HG02852 (cell line): Measurements from ENCODE around the gene NEDD9.

Source experiments
- ATAC-seq: cut with Tn5 transposase; IDR thresholded peaks from one replicate; pipeline ENCODE4 v1.9.1; 2021; ENCODE audit warnings: mild to moderate bottlenecking, moderate library complexity; ENCODE audit not compliant: unreplicated experiment

The NEDD9 gene

GRCh38 chr6:11183761-11184362, 48.6 kb downstream of the NEDD9 start:
- ATAC-seq: no peak

DNA sequence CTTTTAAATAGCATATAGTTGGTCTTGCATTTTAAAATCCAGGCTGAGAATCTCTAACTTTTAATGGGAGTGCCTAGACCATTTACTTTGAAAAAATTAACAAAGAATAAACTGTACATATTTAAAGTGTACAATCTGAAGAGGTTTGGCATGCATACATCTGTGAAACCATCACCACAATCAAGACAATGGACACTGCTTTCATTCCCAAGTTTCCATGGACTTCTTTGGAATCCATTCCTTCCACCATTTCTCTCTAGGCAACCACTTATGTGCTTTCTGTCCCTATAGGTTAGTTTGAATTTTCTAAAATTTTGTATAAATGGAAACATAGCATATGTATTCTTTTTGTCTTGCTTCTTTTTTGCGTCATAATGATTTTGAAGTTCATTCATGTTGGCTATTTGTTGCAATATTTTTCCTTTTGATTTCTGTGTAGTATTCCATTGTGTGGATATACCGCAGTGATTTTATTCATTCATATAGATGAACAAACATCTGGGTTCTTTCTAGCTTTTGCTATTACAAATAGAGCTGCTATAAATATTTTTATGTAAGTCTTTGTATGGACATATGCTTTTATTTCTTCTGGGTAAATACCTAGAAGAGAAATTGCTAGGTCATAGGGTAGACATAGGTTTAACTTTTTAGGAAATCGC, 50.9 kb downstream of the NEDD9 start:
- ATAC-seq: no peak

GRCh38 chr6:11179419-11180202, 52.9 kb downstream of the NEDD9 start:
- no peak for ATAC-seq

GRCh38 chr6:11179088-11179418, 53.4 kb downstream of the NEDD9 start:
- no peak for ATAC-seq

- no peak for ATAC-seq
Measured at GRCh38 chr6:11177271-11177670, 55.2 kb downstream of the NEDD9 start.

GRCh38 chr6:11174242-11174611, 58.2 kb downstream of the NEDD9 start:
- no peak for ATAC-seq

DNA sequence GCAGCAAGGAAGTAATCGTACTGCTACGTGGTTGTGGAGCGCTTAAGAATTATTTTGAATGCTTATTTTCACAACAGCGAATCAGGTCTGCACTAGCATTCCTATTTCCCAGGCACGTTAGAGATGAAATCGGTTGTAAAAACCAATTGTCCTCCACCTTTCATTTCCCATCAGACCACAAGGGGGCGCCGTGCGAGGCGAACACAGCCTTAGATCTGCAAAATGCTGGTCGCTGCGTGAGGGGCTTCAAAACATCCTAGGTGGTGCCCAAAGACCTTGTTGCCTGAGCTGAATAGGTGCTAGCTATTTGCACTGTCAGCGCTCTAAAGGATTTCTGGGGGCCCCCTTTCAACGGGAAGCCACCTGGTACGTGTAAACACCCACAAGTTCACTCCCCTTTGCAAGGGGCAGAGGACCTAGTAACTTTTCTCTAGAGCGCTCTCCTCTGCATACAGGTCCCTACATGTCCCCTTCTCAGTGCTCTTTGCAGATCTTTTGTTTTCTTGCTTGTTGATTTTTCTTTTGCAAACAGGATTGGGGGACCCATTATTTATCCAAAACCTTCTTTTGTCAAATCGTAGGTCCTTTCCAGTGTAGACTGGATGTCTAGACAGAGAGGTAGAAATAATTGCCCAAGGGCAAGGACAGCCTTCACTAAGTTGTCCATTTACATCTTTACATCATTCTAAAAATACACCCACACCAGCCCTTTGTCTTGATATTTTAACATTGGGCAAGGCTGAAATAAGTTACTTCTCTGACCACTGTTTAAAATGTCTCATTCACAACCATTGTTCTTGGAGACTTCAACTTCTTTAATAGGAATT, 59.8 kb downstream of the NEDD9 start:
- ATAC-seq: peak; percentile 51

DNA sequence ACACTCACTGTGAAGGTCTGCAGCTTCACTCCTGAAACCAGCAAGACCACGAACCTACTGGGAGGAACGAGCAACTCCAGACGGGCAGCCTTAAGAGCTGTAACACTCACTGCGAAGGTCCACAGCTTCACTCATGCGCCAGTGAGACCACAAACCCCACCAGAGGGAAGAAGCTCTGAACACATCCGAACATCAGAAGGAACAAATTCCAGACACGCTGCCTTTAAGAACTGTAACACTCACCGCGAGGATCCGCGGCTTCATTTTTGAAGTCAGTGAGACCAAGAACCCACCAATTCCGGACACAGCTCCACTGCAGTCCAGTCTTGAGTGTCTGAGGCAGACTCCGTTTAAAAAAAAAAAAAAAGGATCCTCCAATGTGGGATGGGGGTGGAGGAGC, 60.5 kb downstream of the NEDD9 start:
- no peak for ATAC-seq

DNA sequence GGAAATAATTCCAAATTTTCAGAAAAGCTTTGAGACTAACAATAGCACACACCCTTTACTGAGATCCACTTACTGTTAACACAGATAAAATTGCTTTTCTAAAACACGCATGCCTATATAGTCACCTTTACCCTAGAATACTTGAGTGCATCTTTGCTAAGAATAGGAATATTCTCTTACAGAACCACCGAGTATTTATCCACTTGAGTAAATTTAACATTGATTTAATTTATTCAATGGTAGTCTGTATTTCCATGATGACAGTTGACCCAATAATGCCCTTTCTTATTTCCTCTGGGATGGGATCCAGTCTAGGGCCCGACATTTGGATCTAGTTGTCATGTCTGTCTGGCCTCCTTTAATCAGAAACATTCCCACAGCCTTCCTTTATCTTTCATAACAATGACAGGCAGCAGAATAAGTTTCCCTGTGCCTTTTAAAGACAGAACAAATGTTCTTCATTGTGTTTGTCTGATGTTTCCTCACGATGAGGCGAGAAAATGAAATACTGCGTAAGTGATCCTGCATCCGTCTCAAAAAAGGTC, 64.3 kb downstream of the NEDD9 start:
- ATAC-seq: no peak

DNA sequence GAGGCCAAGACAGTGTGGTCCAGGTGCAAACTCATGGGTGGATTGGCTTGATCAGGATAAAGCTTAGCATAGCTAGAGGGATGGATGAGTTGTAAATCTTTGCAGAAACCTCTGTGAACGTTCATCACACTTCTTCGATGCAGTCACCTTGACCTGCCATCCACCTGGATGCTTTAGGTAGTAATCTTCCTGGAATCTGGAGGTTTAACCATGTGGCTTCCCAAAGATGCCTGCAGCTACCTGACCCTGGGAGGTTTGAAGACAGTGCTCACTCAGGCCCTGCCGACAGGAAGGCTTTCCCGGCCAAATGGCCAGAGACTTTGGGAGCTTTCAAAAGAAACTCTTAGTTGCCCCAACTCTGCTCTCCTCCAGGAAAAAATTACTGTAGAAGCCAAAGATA, 65.5 kb downstream of the NEDD9 start:
- ATAC-seq: no peak

- no peak for ATAC-seq
Measured at GRCh38 chr6:11164717-11165646, 67.5 kb downstream of the NEDD9 start.

GRCh38 chr6:11163932-11164331, 68.5 kb downstream of the NEDD9 start:
- ATAC-seq: no peak

GRCh38 chr6:11162262-11162661, 70.2 kb downstream of the NEDD9 start:
- ATAC-seq: no peak

GRCh38 chr6:11161031-11161956, 71.2 kb downstream of the NEDD9 start:
- ATAC-seq: no peak

DNA sequence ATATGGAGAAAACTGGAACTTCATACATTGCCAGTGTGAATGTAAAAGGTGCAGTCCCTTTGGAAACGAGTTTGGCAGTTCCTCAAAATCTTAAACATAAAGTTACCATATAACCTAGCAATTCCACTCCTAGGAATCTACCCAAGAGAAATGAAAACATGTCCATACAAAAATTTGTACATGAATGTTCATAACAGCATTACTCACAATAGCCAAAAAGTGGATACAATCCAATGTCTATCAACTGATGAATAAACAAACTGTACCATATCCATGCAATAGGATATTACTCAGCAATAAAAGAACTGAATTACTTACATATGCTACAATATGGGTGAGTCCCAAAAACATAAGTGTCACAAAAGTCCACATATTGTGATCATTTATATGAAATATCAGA, 72.3 kb downstream of the NEDD9 start:
- ATAC-seq: no peak

DNA sequence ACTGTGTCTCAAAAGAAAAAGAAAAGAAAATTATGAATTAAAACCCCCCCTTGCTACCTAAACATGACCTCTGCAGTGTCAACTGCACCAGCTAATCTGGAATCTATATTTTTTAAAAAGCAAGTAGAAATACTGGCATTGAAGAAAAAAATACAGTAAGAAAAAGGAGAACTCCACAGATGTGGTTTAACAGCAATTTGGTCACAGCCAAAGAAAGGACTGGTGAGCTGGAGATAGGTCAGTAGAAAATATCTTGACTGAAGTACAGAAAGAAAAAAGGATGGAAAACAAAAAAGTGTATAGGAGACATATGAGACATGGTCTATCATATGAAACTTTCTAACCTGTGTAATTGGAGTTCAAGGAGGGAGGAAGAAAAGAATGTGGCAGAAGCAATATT, 76.9 kb downstream of the NEDD9 start:
- ATAC-seq: no peak

DNA sequence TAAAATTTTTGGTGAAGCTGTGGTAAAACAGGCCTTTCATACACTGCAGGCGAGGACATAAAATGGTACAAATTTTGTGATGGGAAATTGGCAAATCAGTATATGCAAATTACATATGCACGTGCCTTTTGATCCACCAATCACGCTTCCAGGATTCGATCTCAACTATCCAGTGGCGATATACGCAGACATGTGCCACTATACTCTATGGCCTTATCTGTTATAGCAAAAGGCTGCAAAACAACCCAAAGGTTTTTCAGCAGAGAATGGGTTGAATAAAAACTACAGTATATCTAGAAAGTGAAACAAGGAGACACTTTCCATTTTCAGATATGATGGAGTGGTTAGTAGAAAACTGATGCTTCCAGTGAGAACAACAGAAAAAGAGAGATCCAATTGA, 79.0 kb downstream of the NEDD9 start:
- no peak for ATAC-seq

GRCh38 chr6:11152581-11152980, 79.9 kb downstream of the NEDD9 start:
- no peak for ATAC-seq

DNA sequence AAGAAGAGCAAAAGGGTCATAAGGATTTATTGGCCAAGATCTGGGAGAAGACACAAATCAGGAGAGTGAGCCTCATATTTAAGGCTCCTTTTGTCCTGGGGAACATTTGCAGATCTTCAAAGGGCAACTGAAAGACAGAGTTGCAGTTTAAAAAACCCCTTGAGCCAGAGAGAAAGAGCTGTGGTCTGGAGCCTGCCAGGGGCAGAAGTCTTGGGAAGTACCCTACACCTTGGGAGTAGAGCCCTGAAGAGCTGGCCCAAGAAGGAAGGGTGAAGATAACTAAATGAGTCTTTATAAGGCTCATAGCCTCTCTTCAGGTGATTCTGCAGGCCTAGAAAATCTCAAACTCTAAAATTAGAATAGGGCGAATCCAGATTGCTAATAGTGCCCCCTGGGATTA, 81.0 kb downstream of the NEDD9 start:
- no peak for ATAC-seq
